A673 (cell line): Measurements from ENCODE around the gene KIFAP3. TPM values are rescaled to one million over a fixed set of nuclear protein-coding genes. Genes with fewer than 3 reads are reported as not detected.

ENCODE experiments used
- BruUV-seq: library from RNA; stranded (reverse); fragments of 400-500 nt; replicated peaks from 2 replicates; lab custom pipeline; 2021; lab: Mats Ljungman, UMichigan
- CTCF ChIA-PET: fragments of 300-600 bp; sonication (Branson Sonifier 250); formaldehyde crosslinking; loops from one replicate; lab custom pipeline; 2022; ENCODE audit warnings: antibody characterized with exemption; lab: Charles Lee
- POLR2A ChIA-PET: fragments of 300-600 bp; sonication (Branson Sonifier 250); formaldehyde crosslinking; loops from one replicate; lab custom pipeline; 2022; ENCODE audit warnings: antibody characterized with exemption; ENCODE audit not compliant: low non-redundant PET; lab: Charles Lee
- DNase-seq: peaks from one replicate; pipeline ENCODE4 v3.0.0-alpha.2; 2015; ENCODE audit warnings: low spot score
- H3K27ac ChIP-seq: fragments of 200-600 bp; sonication (generic); 2 replicates; pipeline ENCODE4 v1.5.1; 2016; ENCODE audit warnings: mixed run types, low read depth, mild to moderate bottlenecking, mixed read lengths, antibody characterized with exemption, low read length; ENCODE audit not compliant: poor library complexity, severe bottlenecking
- H3K27me3 ChIP-seq: fragments of 200-600 bp; sonication (generic); replicated peaks from 2 replicates; pipeline ENCODE4 v1.6.1; 2017; ENCODE audit warnings: mixed run types, low read depth, mild to moderate bottlenecking, mixed read lengths, antibody characterized with exemption, low read length; ENCODE audit not compliant: insufficient read depth, poor library complexity
- H3K36me3 ChIP-seq: fragments of 200-600 bp; sonication (generic); 2 replicates; pipeline ENCODE4 v1.6.1; 2016; ENCODE audit warnings: mixed run types, mild to moderate bottlenecking, mixed read lengths, antibody characterized with exemption, low read length; ENCODE audit not compliant: insufficient read depth, poor library complexity, severe bottlenecking
- H3K4me1 ChIP-seq: fragments of 200-600 bp; sonication (generic); 2 replicates; pipeline ENCODE4 v1.6.1; 2017; ENCODE audit warnings: mixed run types, mild to moderate bottlenecking, mixed read lengths, antibody characterized with exemption, low read length; ENCODE audit not compliant: insufficient read depth, poor library complexity, severe bottlenecking
- H3K4me3 ChIP-seq: fragments of 200-600 bp; sonication (generic); 2 replicates; pipeline ENCODE4 v1.5.1; 2016; ENCODE audit warnings: low read depth, mixed run types, mild to moderate bottlenecking, mixed read lengths, low read length; ENCODE audit not compliant: poor library complexity, severe bottlenecking
- H3K9me3 ChIP-seq: fragments of 200-600 bp; sonication (generic); 2 replicates; pipeline ENCODE4 v1.6.1; 2016; ENCODE audit warnings: mixed run types, low read depth, mild to moderate bottlenecking, mixed read lengths, antibody characterized with exemption, low read length; ENCODE audit not compliant: poor library complexity, severe bottlenecking
- EZH2 ChIP-seq: fragments of 200-600 bp; sonication (generic); IDR thresholded peaks from 2 replicates; pipeline ENCODE4 v1.6.1; 2017; ENCODE audit warnings: borderline replicate concordance, low read depth, mild to moderate bottlenecking, mixed read lengths, antibody characterized with exemption, low read length; ENCODE audit not compliant: poor library complexity, severe bottlenecking
- intact Hi-C: fragments of 100-400 bp; cut with micrococcal nuclease; formaldehyde crosslinking; loops from one replicate; pipeline ENCODE4 v1.10.0; 2022; ENCODE audit not compliant: unreplicated experiment
- total RNA-seq: library from RNA; stranded (reverse); gene quantifications from 2 replicates; pipeline ENCODE4 v1.2.3, GENCODE V29; 2021
- TF ChIP-seq, protein P1 (sequence below): fragments of 300-800, 200-600 bp; sonication (generic); conservative IDR thresholded peaks from 2 replicates; pipeline ENCODE4 v1.5.1; 2017; ENCODE audit warnings: low read depth, mild to moderate bottlenecking, antibody characterized with exemption, low read length, moderate library complexity, mixed read lengths

KIFAP3 gene
- total RNA-seq, 1 experiment from 2014 or later = 12.7 TPM

DNA sequence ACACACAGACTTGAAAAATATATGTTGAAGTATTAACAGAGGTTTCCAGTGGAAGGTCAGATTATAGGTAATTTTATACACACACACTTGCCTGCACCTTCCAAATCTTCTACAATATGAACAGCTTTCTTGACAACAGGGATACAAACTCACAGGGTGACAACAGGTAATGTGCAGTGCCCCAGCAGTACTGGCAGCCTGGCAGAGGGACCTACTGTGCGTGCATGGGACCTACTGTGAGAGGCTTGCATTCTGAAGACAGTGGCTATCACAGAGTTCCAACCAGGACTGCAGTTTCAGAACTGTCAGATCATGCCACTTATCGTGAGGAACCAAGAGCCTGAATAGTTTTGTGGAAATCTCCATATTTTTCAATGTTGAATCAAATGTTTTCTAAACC, 184.6 kb downstream of the KIFAP3 start:
- TF ChIP-seq, protein P1, sequence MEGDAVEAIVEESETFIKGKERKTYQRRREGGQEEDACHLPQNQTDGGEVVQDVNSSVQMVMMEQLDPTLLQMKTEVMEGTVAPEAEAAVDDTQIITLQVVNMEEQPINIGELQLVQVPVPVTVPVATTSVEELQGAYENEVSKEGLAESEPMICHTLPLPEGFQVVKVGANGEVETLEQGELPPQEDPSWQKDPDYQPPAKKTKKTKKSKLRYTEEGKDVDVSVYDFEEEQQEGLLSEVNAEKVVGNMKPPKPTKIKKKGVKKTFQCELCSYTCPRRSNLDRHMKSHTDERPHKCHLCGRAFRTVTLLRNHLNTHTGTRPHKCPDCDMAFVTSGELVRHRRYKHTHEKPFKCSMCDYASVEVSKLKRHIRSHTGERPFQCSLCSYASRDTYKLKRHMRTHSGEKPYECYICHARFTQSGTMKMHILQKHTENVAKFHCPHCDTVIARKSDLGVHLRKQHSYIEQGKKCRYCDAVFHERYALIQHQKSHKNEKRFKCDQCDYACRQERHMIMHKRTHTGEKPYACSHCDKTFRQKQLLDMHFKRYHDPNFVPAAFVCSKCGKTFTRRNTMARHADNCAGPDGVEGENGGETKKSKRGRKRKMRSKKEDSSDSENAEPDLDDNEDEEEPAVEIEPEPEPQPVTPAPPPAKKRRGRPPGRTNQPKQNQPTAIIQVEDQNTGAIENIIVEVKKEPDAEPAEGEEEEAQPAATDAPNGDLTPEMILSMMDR = no peak
- no peak for TF ChIP-seq EZH2
- ChIA-PET CTCF (no interaction called here), POLR2A (no interaction called here)
- intact Hi-C loops = no loop called here
- BruUV-seq = no TSS peak
- no peak overlapping the region for H3K27ac ChIP-seq
- DNase-seq = no peak
- no peaks in the 10 kb centered on the region for H3K9me3 ChIP-seq
- H3K27me3 ChIP-seq = no peaks in the 10 kb centered on the region
- H3K4me1 ChIP-seq = peaks cover 23% of the 10 kb centered on the region
- no peaks in the 10 kb centered on the region for H3K36me3 ChIP-seq
- H3K4me3 ChIP-seq = no peak overlapping the region

DNA sequence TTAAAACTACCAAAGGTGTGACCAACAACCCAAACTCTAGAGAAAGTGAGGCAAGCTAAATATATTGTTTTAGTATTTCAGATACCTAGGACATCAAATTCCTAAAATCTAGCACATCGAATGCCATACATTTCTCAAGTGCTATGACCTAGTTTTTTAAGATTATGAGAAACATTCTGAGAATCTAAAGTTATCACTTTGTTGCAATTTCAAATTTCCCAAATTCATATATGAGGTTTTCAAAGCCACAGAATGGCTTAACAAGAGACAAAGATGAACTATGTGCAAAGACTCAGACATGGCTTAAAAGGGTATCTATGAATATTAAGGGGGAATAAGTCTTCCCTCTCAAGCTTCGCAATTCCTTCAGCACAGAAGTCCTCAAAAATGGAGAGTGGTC, 187.6 kb downstream of the KIFAP3 start:
- H3K4me3 ChIP-seq = no peak overlapping the region
- CTCF ChIA-PET = no interaction called here
- POLR2A ChIA-PET = no interaction called here
- no peaks in the 10 kb centered on the region for H3K27me3 ChIP-seq
- peaks cover 13% of the 10 kb centered on the region for H3K4me1 ChIP-seq
- H3K36me3 ChIP-seq = no peaks in the 10 kb centered on the region
- intact Hi-C loops = no loop called here
- H3K27ac ChIP-seq = no peak overlapping the region
- no peak for DNase-seq
- no peaks in the 10 kb centered on the region for H3K9me3 ChIP-seq
- no TSS peak for BruUV-seq
- TF ChIP-seq EZH2 = no peak
- TF ChIP-seq, protein P1 = no peak

DNA sequence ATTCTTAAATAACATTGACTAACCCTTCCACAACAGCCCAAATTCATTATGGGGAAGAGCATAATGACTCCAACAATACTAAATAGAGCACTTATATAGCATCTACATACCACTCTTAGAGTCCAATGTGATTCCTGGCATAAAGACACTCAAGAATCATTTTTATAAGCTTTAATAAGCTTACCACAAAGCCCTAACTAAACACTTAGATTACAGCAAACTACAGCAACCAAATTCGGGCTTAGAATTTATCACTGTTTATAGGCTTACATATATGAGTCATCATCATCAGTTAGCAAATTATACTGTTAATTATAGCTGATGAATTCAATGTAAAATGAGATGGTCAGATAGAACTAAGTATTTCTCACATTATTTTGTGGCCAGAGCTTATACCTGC, 188.1 kb downstream of the KIFAP3 start:
- CTCF ChIA-PET = no interaction called here
- POLR2A ChIA-PET = no interaction called here
- Histone ChIP-seq H3K36me3 (no peaks in the 10 kb centered on the region), H3K4me1 (peaks cover 9% of the 10 kb centered on the region), H3K4me3 (no peak overlapping the region), H3K9me3 (no peaks in the 10 kb centered on the region), H3K27ac (no peak overlapping the region), H3K27me3 (no peaks in the 10 kb centered on the region)
- no peak for DNase-seq
- no TSS peak for BruUV-seq
- intact Hi-C loops = no loop called here
- no peak for TF ChIP-seq EZH2
- TF ChIP-seq, protein P1 = no peak
